ENCODE results near the gene TXNRD2. TPM values are rescaled to one million over a fixed set of nuclear protein-coding genes. Genes with fewer than 3 reads are reported as not detected.

Gene TXNRD2
- total RNA-seq, 1 experiment from 2014 or later, result 33.7 TPM

DNA sequence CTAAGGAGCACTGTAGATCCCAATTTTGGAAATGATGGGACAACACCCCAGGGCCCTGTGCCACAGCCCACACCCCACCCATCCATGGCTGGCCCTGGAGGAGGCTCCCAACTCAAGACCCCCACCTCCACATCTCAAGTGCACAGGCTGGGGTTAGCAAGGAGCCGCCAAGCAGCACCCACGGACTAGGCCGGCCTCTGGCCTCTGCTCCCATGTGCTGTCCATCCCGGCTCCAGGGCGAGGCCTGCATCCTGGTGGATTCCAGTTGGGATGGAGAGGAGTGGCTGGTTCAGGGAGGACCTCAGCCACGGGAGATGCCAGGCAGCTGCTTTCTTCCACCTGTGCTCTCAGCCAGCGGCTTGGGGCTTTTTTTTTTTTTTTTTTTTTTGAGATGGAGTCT lies 43.5 kb downstream of the TXNRD2 start:
- intact Hi-C loops (cut with micrococcal nuclease; ENCODE audit: unreplicated experiment), result no loop called here
- Mint-ChIP-seq H3K9me3 (ENCODE audit: low read depth, unreplicated experiment) (no peaks in the 10 kb centered on the region), H3K36me3 (ENCODE audit: insufficient read depth, unreplicated experiment) (no peaks in the 10 kb centered on the region), H3K27me3 (ENCODE audit: unreplicated experiment) (no peaks in the 10 kb centered on the region), H3K27ac (ENCODE audit: unreplicated experiment) (no peak overlapping the region), H3K4me3 (ENCODE audit: low read depth, unreplicated experiment) (no peak overlapping the region), H3K4me1 (ENCODE audit: low read depth, unreplicated experiment) (no peaks in the 10 kb centered on the region)
- no peak for TF ChIP-seq CTCF (IDR thresholded peaks at IDR 0.05; ENCODE audit: unreplicated experiment)
- CTCF ChIA-PET, result interaction anchor here (0.7 kb wide), 1 partner anchor 188 kb away, joined by 4 read pairs; no protein-coding TSS in a partner anchor
- no TSS peak for BruUV-seq (replicated peaks)
- DNase-seq, result no peak

- intact Hi-C loops (cut with micrococcal nuclease; ENCODE audit: unreplicated experiment), result no loop called here
These were observed 43.9 kb downstream of the TXNRD2 start for GRCh38 chr22:19897726-19898125.

DNA sequence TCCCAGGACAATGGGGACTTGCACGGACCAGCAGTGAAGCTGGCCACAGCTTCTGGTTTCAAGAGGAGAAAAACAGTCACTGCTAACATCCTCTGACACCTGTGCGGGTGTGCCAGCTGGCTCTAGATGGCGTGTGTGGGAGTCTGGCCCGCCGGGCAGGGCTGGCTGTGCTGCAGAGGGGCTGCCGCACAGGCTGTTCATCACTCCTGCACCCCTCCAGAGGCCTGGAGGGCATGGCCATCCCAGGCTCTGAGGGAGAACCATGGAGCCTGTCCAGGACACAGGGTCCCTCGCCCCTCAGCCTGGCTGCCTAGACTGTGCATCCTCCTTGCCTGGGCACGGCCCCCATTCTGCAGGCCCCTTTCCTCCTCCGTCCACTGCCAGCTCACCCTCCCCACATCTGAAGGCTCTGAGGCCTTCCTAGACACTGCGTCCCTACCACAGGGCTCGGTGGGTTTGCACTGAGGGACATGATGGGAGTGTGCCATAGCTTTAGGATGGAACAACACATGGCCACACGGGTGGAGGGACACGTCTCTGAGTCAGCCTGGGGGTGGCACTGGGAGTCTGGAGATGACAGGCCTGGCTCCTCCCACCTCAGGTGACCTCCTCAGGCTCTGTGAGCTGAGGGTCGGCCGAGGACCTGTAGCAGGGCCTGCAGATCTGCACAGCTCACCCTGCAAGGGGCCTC lies 44.8 kb downstream of the TXNRD2 start:
- no peak overlapping the region for H3K27ac Mint-ChIP-seq (ENCODE audit: unreplicated experiment)
- intact Hi-C loops (cut with micrococcal nuclease; ENCODE audit: unreplicated experiment), result no loop called here
- no peak overlapping the region for H3K4me3 Mint-ChIP-seq (ENCODE audit: low read depth, unreplicated experiment)
- no peak for TF ChIP-seq CTCF (IDR thresholded peaks at IDR 0.05; ENCODE audit: unreplicated experiment)
- CTCF ChIA-PET, result interaction anchor here (0.8 kb wide), 1 partner anchor 13 kb away, joined by 3 read pairs; no protein-coding TSS in a partner anchor
- BruUV-seq (replicated peaks), result no TSS peak
- no peaks in the 10 kb centered on the region for H3K9me3 Mint-ChIP-seq (ENCODE audit: low read depth, unreplicated experiment)
- H3K27me3 Mint-ChIP-seq (ENCODE audit: unreplicated experiment), result no peaks in the 10 kb centered on the region
- no peak for DNase-seq
- H3K36me3 Mint-ChIP-seq (ENCODE audit: insufficient read depth, unreplicated experiment), result no peaks in the 10 kb centered on the region
- no peaks in the 10 kb centered on the region for H3K4me1 Mint-ChIP-seq (ENCODE audit: low read depth, unreplicated experiment)

More at GRCh38 chr22:19897726-19898125, 43.9 kb downstream of the TXNRD2 start:
- no peak for TF ChIP-seq CTCF (IDR thresholded peaks at IDR 0.05; ENCODE audit: unreplicated experiment)
- no TSS peak for BruUV-seq (replicated peaks)
- no peaks in the 10 kb centered on the region for H3K9me3 Mint-ChIP-seq (ENCODE audit: low read depth, unreplicated experiment)
- H3K4me3 Mint-ChIP-seq (ENCODE audit: low read depth, unreplicated experiment), result no peak overlapping the region
- CTCF ChIA-PET, result interaction anchor here (0.8 kb wide), 1 partner anchor 12 kb away, joined by 3 read pairs; no protein-coding TSS in a partner anchor
- H3K27me3 Mint-ChIP-seq (ENCODE audit: unreplicated experiment), result no peaks in the 10 kb centered on the region
- no peaks in the 10 kb centered on the region for H3K36me3 Mint-ChIP-seq (ENCODE audit: insufficient read depth, unreplicated experiment)
- H3K4me1 Mint-ChIP-seq (ENCODE audit: low read depth, unreplicated experiment), result no peaks in the 10 kb centered on the region
- no peak overlapping the region for H3K27ac Mint-ChIP-seq (ENCODE audit: unreplicated experiment)
- DNase-seq, result no peak

DNA sequence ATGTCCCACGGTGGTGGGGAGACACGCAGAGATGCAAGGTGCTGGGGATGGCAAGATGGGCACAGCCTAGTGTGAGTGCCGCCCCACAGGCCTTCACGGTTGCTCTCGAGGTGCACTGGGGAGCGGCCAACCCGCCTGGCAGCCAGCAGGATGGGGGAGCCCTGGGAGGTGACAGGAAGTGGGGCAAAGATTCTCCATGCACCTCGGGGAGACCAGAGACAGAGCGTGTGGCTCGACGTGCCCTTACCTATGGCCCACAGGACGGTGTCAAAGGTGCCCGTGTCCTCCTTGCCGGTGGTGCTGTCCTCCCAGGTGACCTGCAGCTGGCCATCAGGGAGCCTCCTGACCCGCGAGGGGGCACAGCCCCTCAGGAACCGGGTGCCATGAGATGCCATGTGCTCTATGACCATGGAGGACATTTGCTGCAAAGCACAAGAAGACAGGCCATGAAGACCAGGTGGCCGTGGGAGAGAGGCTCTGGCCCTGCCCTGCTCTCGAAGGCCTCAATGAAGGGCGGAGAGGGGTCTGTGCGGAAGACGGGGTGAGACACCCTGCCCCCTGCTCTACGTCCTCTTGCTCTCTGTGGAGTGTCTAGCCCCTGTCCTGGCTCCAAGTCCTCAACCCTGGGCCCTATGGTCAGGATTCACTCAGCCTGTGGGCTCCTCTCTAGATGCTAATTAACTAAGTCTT lies 46.3 kb downstream of the TXNRD2 start:
- no peak for TF ChIP-seq CTCF (IDR thresholded peaks at IDR 0.05; ENCODE audit: unreplicated experiment)
- Mint-ChIP-seq H3K36me3 (ENCODE audit: insufficient read depth, unreplicated experiment) (no peaks in the 10 kb centered on the region), H3K4me3 (ENCODE audit: low read depth, unreplicated experiment) (no peak overlapping the region), H3K27ac (ENCODE audit: unreplicated experiment) (no peak overlapping the region), H3K4me1 (ENCODE audit: low read depth, unreplicated experiment) (no peaks in the 10 kb centered on the region), H3K27me3 (ENCODE audit: unreplicated experiment) (no peaks in the 10 kb centered on the region), H3K9me3 (ENCODE audit: low read depth, unreplicated experiment) (no peaks in the 10 kb centered on the region)
- intact Hi-C loops (cut with micrococcal nuclease; ENCODE audit: unreplicated experiment), result no loop called here
- no peak for DNase-seq
- BruUV-seq (replicated peaks), result no TSS peak
- CTCF ChIA-PET, result no interaction called here
